ENCODE data around the gene STK38L. TPM values are rescaled to one million over a fixed set of nuclear protein-coding genes. Genes with fewer than 3 reads are reported as not detected.

The STK38L gene
- polyA plus RNA-seq, 1 experiment, result 4.8 TPM

- Histone ChIP-seq H3K27me3 (ENCODE audit: control insufficient read depth, insufficient read depth, low read length) (no peaks in the 10 kb centered on the region), H3K4me3 (ENCODE audit: low read depth, low read length) (no peak overlapping the region), H3K36me3 (ENCODE audit: control insufficient read depth, insufficient read depth, low read length) (peaks cover 2% of the 10 kb centered on the region)
- ChIA-PET CTCF (interaction anchor here (1.0 to 1.9 kb wide), 2 partner anchors 55 to 285 kb away, joined by 3 to 4 read pairs; no protein-coding TSS in a partner anchor), POLR2A (no interaction called here)
- no peak for TF ChIP-seq CTCF (IDR thresholded peaks at IDR 0.05; ENCODE audit: insufficient read depth, low read depth, low read length)
- no peak for DNase-seq (ENCODE audit: low read depth)
Measured at GRCh38 chr12:27309995-27310315, 65.9 kb downstream of the STK38L start.

GRCh38 chr12:27316947-27317346 is 72.9 kb downstream of the STK38L start:
- DNase-seq (ENCODE audit: low read depth), result no peak
- Histone ChIP-seq H3K36me3 (ENCODE audit: control insufficient read depth, insufficient read depth, low read length) (no peaks in the 10 kb centered on the region), H3K4me3 (ENCODE audit: low read depth, low read length) (no peak overlapping the region), H3K27me3 (ENCODE audit: control insufficient read depth, insufficient read depth, low read length) (no peaks in the 10 kb centered on the region)
- TF ChIP-seq CTCF (IDR thresholded peaks at IDR 0.05; ENCODE audit: insufficient read depth, low read depth, low read length), result no peak
- ChIA-PET POLR2A (no interaction called here), CTCF (interaction anchor here (2.7 kb wide), 1 partner anchor 11 kb away, joined by 9 read pairs; no protein-coding TSS in a partner anchor)

GRCh38 chr12:27319409-27319808 is 75.3 kb downstream of the STK38L start:
- ChIA-PET CTCF (no interaction called here), POLR2A (no interaction called here)
- no peaks in the 10 kb centered on the region for H3K36me3 ChIP-seq (ENCODE audit: control insufficient read depth, insufficient read depth, low read length)

GRCh38 chr12:27319848-27320247 is 75.8 kb downstream of the STK38L start:
- ChIA-PET CTCF (no interaction called here), POLR2A (no interaction called here)
- H3K27me3 ChIP-seq (ENCODE audit: control insufficient read depth, insufficient read depth, low read length), result no peaks in the 10 kb centered on the region
- no peaks in the 10 kb centered on the region for H3K36me3 ChIP-seq (ENCODE audit: control insufficient read depth, insufficient read depth, low read length)
- no peak overlapping the region for H3K4me3 ChIP-seq (ENCODE audit: low read depth, low read length)
- DNase-seq (ENCODE audit: low read depth), result no peak
- no peak for TF ChIP-seq CTCF (IDR thresholded peaks at IDR 0.05; ENCODE audit: insufficient read depth, low read depth, low read length)

More at GRCh38 chr12:27319409-27319808, 75.3 kb downstream of the STK38L start:
- no peaks in the 10 kb centered on the region for H3K27me3 ChIP-seq (ENCODE audit: control insufficient read depth, insufficient read depth, low read length)
- no peak for TF ChIP-seq CTCF (IDR thresholded peaks at IDR 0.05; ENCODE audit: insufficient read depth, low read depth, low read length)
- H3K4me3 ChIP-seq (ENCODE audit: low read depth, low read length), result no peak overlapping the region
- peak; percentile 41 for DNase-seq (ENCODE audit: low read depth)

- no peak for DNase-seq (ENCODE audit: low read depth)
- Histone ChIP-seq H3K4me3 (ENCODE audit: low read depth, low read length) (no peak overlapping the region), H3K36me3 (ENCODE audit: control insufficient read depth, insufficient read depth, low read length) (peaks cover 2% of the 10 kb centered on the region; the same call in 1 of the 2 replicates), H3K27me3 (ENCODE audit: control insufficient read depth, insufficient read depth, low read length) (no peaks in the 10 kb centered on the region)
- CTCF ChIA-PET, result interaction anchor here (1.4 to 1.6 kb wide), 2 partner anchors 19 to 311 kb away, joined by 3 to 4 read pairs; partner anchors contain the start of gene TM7SF3
- no peak for TF ChIP-seq CTCF (IDR thresholded peaks at IDR 0.05; ENCODE audit: insufficient read depth, low read depth, low read length)
- POLR2A ChIA-PET, result no interaction called here
Measured at GRCh38 chr12:27324530-27324929, 80.4 kb downstream of the STK38L start.

Measured in BJ (cell line).